Measurements from ENCODE around the gene MYH7.

Gene MYH7

GRCh38 chr14:23446291-23446851 is 10.9 kb upstream of the MYH7 start:
- Mint-ChIP-seq H3K36me3 (ENCODE audit: low read depth) (no peaks in the 10 kb centered on the region), H3K4me3 (no peak overlapping the region), H3K9me3 (no peaks in the 10 kb centered on the region), H3K27ac (peak overlapping the region; percentile 78 to 96 (median 91)), H3K27me3 (ENCODE audit: low read depth) (no peaks in the 10 kb centered on the region), H3K4me1 (peaks cover 59% of the 10 kb centered on the region)
- TF ChIP-seq, protein P1, sequence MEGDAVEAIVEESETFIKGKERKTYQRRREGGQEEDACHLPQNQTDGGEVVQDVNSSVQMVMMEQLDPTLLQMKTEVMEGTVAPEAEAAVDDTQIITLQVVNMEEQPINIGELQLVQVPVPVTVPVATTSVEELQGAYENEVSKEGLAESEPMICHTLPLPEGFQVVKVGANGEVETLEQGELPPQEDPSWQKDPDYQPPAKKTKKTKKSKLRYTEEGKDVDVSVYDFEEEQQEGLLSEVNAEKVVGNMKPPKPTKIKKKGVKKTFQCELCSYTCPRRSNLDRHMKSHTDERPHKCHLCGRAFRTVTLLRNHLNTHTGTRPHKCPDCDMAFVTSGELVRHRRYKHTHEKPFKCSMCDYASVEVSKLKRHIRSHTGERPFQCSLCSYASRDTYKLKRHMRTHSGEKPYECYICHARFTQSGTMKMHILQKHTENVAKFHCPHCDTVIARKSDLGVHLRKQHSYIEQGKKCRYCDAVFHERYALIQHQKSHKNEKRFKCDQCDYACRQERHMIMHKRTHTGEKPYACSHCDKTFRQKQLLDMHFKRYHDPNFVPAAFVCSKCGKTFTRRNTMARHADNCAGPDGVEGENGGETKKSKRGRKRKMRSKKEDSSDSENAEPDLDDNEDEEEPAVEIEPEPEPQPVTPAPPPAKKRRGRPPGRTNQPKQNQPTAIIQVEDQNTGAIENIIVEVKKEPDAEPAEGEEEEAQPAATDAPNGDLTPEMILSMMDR (IDR thresholded peaks at IDR 0.05; ENCODE audit: unreplicated experiment in 3 of 3) = peak in 1 of 3 experiments; percentile 9

- Mint-ChIP-seq H3K36me3 (ENCODE audit: low read depth) (no peaks in the 10 kb centered on the region), H3K4me1 (peaks cover 65% of the 10 kb centered on the region), H3K27me3 (ENCODE audit: low read depth) (no peaks in the 10 kb centered on the region), H3K9me3 (no peaks in the 10 kb centered on the region), H3K27ac (peak overlapping the region; percentile 78 to 96 (median 91)), H3K4me3 (no peak overlapping the region)
- TF ChIP-seq, protein P1 (IDR thresholded peaks at IDR 0.05; ENCODE audit: unreplicated experiment in 3 of 3) = no peak
These were observed 10.3 kb upstream of the MYH7 start for GRCh38 chr14:23445773-23446172.

- Mint-ChIP-seq H3K36me3 (ENCODE audit: low read depth) (no peaks in the 10 kb centered on the region), H3K9me3 (no peaks in the 10 kb centered on the region), H3K27me3 (ENCODE audit: low read depth) (no peaks in the 10 kb centered on the region), H3K4me3 (peak overlapping the region in 1 of 3 experiments; percentile 31), H3K4me1 (peaks cover 76% of the 10 kb centered on the region), H3K27ac (peak overlapping the region; percentile 17 to 65 (median 55))
- TF ChIP-seq, protein P1 (IDR thresholded peaks at IDR 0.05; ENCODE audit: unreplicated experiment in 3 of 3) = no peak
These were observed 8.9 kb upstream of the MYH7 start for GRCh38 chr14:23444314-23444713.

GRCh38 chr14:23443881-23444280 is 8.4 kb upstream of the MYH7 start:
- Mint-ChIP-seq H3K9me3 (no peaks in the 10 kb centered on the region), H3K27ac (peak overlapping the region; percentile 51 to 65 (median 55)), H3K4me1 (peaks cover 78% of the 10 kb centered on the region), H3K4me3 (peak overlapping the region in 1 of 3 experiments; percentile 51), H3K27me3 (ENCODE audit: low read depth) (no peaks in the 10 kb centered on the region), H3K36me3 (ENCODE audit: low read depth) (no peaks in the 10 kb centered on the region)
- TF ChIP-seq, protein P1 (IDR thresholded peaks at IDR 0.05; ENCODE audit: unreplicated experiment in 3 of 3) = no peak

GRCh38 chr14:23443411-23443812 is 8.0 kb upstream of the MYH7 start:
- Mint-ChIP-seq H3K4me3 (peak overlapping the region in 2 of 3 experiments; percentile 9 to 51), H3K36me3 (ENCODE audit: low read depth) (no peaks in the 10 kb centered on the region), H3K27me3 (ENCODE audit: low read depth) (no peaks in the 10 kb centered on the region), H3K27ac (peak overlapping the region; percentile 51 to 65 (median 55)), H3K4me1 (peaks cover 82% of the 10 kb centered on the region), H3K9me3 (no peaks in the 10 kb centered on the region)
- TF ChIP-seq, protein P1 (IDR thresholded peaks at IDR 0.05; ENCODE audit: unreplicated experiment in 3 of 3) = no peak

- no peaks in the 10 kb centered on the region for H3K9me3 Mint-ChIP-seq
- TF ChIP-seq, protein P1 (IDR thresholded peaks at IDR 0.05; ENCODE audit: unreplicated experiment in 3 of 3) = no peak
- peak overlapping the region in 2 of 3 experiments; percentile 9 to 51 for H3K4me3 Mint-ChIP-seq
- no peaks in the 10 kb centered on the region for H3K27me3 Mint-ChIP-seq (ENCODE audit: low read depth)
- peaks cover 85% of the 10 kb centered on the region for H3K4me1 Mint-ChIP-seq
- H3K36me3 Mint-ChIP-seq (ENCODE audit: low read depth) = no peaks in the 10 kb centered on the region
- peak overlapping the region; percentile 51 to 65 (median 55) for H3K27ac Mint-ChIP-seq
These were observed 7.4 kb upstream of the MYH7 start for GRCh38 chr14:23442721-23443356.
